Activated T-helper 9 cell treated with anti-CD3 and anti-CD28 coated beads, Interleukin-2, amount 50 U/mL, for 16 hours (primary cell): ENCODE results near the gene CAPZB.

Source experiments
- DNase-seq: peaks from one replicate; pipeline ENCODE4 v3.0.0-alpha.2; 2020; ENCODE audit warnings: low read depth

The CAPZB gene

DNA sequence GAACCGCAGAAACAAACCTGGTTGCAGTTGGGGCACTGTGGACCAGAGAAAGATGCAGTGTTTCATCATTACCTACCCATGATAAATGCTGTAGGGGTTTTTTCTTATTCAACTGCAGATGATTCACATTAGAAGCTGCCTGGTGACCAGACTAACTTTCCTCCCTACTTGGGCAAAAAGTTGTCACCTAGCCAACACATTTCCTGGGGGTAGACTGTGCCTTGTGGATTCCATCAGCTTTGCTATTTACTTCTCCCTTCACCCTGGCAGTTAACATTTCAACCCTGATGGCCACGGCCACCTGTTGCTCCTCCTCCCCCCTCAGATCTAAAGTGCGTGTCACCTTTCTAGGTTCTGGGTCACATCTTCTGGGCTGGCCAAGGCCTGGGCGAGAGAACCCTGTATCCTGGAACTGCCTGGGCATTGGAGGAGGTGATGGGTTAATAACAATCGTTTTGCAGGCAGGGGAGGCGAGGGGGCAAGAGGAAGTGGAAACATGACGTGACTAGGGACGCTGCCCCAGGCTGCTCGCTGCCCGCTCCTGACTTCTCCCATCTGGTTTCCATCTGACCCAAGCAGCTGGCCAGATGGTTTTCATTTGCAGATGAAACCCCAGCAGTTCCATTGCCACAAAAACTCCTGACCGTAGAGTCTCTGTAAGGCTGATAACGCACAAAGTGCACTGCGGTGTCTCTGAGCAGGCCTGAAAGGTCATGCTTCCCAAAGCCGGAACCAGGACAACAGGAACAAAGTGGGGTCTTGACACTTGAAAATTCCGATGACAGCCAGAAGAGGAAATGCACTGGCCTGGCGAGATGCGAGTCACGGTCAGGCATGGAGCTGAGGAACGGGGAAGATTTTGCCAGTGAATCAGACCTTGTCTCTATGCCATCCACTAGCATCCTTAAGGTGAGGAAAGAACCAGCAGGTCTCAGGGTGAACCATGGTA, 36.6 kb downstream of the CAPZB start:
- DNase-seq, result peak; percentile 12

DNA sequence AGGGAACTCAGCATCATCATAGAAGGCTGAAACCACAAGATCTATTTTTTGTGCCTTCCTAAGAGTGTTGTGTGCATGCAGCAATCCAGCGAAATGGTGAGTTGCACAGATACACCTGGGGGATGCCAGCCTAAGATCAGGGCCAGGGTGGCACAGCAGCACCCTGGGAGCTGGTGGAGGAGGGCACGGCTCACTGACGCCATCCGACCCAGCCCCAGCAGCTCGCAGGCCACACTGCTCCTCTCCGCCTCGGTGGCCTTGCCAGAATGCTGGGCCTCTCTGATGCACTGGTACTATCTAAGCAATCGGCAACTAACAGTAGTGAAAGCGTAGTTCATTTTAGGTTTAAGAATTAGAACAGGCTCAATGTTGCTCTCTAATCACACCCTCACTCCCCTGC, 37.8 kb downstream of the CAPZB start:
- DNase-seq, result no peak

DNA sequence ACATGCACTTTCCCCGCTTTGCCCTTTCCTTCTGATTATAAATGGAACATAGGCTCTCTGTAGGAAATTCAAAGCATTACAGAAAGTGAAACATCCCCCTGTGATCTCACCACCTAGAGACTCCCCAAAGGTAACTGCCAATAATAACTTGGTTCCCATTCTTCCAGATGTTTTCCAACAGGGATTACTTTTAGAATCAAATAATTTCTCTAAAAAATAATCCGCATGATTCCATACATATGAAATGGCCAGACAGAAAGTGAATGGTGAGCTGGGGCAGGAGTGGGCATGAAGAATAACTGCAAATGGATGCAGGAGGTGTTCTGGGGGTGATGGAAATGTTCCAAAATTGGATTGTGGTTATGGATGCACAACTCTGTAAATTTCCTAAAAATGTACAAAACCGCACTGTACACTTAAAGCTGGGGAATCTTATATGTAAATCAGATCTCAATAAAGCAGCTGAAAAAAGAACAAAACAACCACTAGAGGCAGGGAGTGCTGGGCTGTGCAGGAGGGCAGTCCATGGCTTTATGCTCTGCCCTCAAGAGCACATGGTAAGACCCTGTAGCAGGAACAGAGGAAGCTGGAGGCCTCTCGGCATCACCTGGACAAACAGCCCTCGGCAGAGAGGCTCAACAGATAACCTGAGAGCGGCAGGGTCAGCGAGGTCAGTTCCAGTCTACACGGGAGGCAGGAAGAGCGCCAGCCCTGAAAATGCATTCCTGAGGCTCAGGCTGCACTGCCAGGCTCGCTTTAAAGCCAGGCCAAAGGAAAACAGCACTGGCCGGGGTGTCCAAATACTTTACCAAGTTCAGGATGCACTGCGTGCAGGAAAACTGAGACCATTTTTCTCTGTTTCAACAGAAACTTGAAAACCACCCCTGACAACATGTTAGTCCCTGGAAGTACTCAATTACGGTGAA, 39.7 kb downstream of the CAPZB start:
- DNase-seq, result no peak

DNA sequence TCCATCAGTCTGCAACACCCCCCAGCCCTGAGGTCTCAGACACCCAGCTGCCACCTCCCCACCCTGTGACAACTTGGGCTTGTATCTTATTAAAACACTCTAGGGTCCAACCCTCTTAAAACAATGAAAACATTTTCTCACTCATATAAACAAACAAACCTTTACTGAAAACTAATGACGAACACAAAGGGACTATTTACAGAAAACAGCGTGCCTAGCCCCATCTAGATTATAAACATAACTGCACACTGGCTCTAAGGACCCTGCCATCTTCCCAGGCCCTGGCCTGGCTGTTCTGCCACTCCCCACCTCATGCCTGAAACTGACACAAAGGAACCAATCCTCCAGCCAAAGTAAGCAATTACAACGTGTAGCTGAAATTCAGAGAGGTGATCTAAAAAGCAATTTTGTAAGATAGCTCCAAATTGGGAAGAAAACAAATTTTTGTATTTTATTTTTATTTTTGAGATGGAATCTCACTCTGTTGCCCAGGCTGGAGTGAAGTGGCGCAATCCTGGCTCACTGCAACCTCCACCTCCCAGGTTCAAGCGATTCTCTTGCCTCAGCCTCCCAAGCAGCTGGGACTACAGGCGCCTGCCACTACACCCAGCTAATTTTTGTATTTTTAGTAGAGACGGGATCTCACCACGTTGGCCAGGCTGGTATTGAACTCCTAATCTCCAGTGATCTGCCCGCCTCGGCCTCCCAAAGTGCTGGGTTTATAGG, 40.9 kb downstream of the CAPZB start:
- no peak for DNase-seq

DNA sequence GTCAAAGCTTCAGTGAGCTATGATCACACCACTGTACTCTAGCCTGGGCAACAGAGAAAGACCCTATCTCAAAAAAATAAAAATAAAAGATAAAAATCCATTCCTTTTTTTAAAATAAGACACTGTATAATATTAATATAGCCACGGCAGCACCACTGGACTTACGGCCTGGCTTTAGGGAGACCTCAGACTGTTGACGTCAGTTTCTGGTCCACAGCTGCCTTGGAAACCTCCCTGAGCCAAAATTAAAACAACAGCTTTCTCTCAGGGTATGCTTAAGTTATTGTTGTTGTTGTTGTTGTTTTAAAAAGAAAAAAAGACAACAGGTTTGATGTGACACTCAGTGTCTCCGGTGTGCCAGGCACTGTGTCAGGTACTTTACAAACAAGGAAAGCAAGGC, 42.0 kb downstream of the CAPZB start:
- DNase-seq, result no peak

DNA sequence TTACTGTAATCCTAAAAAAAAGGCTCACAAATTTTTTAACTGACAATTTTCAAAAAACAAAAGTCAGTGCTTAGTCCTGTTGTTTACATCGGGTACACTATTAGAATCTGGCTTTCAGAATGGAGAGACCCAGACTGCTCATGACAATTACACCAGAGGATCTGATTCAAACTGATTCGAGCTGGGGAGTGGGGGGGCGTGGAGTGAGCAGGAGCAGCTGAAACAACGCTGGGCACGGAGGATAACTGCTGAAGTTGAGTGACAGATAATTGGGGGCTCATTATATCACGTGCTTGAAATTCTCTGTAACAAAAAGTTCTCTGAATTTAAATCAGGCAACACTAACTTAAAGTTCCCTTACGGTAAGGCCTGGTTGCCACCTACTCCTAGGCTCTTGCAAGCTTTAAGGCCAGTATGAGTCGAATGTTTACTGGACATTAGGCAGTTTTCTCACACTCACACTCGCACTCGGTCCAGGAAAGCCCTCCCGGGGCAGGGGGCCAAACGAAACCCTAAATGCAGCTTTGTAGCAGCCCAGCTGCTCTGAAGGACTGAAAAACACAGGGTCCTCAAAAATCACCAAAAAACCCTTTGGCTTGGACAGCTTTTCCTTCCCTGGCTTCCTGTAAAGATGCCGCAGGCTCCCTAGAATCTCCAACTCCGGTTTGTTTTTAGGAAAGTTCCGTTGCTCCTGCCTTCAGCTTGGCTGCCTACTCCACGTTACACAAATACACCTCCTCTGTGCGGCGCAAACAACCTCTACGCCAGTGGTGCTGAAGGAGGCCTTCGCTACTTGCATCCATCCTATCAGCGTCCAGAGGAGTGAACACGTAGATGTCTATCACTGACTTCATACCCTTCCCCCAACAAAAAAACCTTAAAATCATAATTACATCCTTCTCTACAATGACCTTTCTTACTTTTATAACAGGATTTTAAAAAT, 42.9 kb downstream of the CAPZB start:
- no peak for DNase-seq

DNA sequence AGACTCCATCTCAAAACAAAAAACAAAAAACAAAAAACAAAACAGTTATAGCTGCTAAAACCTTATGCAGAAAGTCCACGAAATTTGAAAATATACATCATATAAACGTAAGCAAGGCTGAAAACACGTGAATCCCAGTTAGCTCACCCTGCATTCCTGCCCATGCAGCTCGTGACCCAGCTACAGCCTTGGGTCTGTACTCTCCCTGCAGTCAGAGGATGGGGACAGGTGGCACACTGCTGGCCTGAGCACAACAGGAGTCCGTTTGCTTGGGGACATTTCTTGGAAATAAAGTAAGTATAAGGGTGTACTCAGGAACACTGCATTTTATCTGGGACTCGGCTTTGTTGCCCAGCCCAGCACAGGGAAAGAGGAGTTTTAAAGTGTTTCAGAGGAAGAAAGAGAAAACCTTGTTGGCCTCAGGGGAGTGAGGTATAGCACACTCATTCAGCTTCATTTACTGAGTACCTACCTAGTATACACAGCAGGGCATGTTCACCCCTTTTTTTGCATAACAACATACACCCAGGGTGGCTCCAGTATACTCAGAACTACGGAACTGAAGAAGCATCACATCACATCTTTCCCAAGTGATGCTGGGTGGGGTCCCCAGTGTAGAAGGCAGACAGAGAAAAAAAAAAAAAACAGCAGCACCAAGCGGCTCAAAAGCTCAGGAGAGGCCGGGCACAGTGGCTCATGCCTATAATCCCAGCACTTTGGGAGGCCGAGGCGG, 44.1 kb downstream of the CAPZB start:
- DNase-seq, result no peak

DNA sequence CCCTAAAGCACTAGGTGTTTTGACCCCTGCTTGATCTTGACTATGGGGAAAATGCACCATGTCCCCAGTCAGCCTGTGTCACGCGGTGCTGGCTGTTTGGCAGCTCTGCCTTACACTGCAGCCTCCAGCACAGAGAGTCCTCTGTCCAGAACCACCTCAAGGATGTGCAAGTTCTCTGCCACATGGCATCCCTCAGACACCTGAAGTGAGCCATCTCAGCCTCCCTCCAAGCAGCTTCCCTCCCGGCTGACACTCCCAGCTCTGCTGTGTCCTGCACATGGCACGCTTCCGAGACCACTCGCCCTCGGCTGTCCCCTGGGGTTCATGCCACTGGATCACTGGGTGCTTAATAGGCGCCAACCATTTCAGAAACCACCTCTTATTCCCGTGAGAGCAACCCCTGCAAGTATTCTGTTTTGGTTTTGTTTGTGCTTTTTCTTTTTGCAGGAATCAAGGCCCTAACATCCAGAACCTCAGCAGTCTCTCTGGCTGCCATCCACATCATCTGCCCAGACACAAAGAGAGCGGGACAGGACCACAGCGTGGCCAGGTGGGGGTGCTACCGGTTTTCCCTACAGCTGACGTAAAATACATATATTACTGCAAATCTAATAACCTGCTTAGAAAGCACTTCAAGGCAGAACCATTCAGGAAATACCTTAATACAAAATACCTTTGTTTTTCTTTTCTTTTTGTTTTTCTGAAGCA, 45.7 kb downstream of the CAPZB start:
- no peak for DNase-seq

DNA sequence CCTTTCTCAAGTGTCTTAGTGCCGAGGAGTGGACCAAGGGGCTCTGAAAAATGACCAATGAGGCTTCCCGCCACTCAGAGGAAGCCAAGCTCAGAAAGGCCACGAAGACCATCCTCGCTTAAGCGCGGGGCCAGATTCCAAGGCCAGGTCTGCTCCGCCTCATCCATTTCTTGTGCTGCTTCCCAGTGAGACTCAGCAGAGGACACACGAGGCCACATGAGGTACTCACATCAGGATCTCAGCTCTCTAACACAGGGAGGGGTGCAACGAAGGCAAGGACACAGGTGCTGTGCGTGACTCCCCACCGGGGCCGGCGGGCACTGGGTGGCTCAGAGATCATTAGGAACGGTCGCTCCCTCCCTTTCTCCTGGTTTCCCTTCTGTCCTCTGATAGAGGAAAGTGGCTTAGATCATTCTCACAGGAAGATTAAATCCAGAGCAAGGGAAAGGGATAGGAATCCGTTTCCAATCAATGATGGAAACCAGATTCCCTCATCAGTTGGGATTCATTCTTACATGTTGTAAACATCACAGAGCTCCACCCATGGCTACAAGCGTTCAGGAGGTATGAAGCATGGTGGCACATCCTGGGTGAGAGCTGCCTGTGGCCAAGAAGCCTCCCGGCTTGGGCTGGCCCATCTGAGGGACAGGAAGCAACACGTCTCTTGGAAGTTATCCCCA, 46.7 kb downstream of the CAPZB start:
- no peak for DNase-seq

DNA sequence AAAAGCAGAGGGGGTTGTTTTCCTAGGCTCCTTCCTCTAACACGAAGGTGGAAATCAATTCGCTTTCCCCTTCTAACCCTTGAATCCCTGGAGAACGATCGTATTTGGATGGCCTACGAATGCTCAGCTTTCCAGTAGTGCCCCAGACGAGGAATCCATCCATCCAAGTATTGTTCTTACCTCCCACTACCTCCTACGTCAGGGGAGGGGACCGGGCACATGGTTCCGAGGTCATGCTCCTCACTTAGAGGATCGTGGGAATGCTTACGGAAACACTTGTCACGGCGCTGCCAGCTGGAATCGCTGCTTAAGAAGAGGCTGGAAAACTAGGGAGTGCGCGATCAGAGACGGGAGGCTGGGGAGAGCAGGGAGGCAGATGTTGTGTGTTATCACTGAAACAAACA, 47.4 kb downstream of the CAPZB start:
- DNase-seq, result no peak

DNA sequence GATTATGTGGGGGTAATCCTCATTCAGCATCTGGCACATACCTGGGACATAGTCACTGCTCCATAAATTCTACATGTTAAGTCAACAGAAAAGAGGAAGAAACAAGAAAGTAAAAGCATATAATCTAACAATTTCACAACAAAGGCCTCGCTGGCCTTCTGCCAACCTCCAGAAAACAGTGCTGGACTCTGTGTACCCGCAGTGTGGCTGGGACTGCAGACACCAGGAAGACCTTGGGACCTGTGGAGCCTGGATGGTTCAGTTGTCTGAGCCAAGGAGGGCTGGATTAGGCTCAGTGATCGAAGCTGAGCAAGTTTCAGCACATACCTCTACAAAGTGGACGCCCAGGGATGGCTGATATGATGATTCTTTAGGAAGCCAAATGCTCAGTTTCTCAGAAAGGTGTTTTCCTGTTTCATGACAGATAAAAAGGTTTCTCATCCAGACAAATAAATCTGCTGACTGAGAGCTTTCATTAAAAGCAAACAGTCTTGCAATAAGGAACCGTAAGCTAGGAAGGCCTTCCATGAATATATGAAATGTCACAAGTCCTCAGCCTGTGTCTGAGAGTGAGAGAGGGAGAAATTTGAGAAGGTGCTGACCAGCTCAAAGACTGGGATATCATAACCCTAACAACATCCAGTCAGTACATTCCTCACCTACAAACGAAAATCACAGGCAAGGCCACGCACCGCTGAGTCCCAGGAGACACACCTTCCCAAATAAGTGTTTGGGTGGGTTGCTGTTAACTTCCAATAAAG, 48.4 kb downstream of the CAPZB start:
- DNase-seq, result no peak

DNA sequence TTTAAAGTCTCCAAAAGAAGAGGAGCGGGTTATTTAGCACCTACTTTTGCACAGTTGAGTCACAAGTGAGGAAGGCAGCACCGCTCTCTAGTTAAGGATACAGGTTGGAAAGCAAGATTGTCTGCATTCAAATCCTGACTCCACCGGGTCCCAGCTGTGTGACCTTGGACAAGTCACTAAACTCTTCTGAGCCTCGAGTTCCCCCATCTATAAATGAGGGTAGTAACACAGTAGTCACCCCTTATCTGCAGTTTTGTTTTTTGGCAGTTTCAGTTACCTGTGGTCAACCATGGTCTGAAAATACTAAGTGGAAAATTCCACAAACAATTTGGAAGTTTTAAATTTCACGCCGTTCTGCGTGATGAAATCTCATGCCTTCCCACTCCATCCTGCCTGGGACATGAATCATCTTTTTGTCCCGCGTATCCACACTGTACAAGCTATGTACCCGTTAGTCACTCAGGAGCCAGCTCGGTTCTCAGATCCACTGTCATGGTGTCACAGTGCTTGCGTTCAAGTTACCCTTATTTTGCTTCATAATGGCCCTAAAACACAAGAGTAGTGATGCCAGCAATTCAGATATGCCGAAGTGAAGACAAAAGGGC, 49.4 kb downstream of the CAPZB start:
- DNase-seq, result no peak

DNA sequence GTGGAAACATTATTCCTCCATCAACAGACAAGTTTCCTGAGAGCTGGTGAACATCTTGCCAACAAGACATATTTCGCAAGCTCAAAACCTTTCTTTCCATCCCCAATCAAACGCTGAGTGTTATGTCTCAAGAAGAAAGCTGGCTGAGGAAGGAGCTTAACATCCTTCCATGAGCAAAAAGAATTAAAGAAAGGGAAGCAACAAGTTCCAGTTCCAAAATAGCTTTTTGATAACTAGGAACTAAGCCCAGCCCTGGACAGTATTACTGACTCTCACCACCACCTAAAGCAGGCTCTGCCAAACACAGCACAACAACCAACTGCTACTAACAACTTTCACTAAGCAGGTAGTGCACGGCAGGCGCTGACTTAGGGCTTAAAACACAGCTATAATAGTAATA, 50.2 kb downstream of the CAPZB start:
- DNase-seq, result no peak

DNA sequence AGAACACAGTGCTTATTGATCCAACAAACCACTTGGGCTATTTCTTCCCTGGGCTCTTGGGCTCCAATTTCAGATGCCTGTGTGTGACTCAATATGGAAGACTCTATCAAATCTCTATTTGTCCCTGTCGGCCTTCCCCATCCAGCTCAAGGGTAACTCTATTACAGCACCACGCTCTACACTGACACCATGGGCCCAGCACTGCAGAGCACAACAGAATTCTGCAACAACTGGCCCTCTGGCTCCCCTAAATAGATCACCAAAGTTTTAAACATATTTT, 51.7 kb downstream of the CAPZB start:
- DNase-seq, result no peak

DNA sequence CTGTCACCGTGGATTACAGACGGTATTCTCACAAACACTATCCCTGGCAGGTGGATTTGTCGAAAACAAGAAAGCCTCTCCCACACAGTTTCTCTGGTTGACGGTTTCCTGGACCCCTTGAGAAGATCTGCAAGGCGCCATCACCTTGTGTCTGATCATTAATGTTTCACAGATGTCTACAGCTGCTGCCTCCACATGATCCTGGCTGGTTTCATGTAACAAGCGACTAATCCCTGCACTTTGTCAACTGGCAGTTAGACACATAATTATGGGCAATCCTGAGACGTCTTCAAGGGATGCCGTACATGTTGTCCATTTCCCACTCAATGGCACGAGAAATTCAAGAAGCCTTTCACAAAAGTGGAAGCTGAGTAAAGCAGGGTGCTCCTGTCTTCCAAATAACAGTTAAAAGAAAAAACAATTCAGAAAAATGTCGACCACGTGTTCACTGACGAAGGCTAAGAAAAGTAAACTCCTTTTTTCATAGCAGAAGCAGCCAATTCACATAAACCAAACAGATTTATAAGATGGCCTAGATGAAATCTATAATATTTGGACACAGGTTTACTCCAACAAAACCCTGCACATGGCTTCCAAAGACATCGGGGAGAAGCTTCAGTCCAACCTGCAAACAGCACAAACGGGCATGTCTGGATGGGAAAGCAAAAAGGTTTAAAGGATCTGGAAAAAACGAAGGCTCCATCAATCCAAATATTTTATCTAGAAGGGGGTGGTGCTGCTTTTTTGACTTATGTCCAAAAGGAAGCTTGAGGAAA, 52.2 kb downstream of the CAPZB start:
- DNase-seq, result no peak

DNA sequence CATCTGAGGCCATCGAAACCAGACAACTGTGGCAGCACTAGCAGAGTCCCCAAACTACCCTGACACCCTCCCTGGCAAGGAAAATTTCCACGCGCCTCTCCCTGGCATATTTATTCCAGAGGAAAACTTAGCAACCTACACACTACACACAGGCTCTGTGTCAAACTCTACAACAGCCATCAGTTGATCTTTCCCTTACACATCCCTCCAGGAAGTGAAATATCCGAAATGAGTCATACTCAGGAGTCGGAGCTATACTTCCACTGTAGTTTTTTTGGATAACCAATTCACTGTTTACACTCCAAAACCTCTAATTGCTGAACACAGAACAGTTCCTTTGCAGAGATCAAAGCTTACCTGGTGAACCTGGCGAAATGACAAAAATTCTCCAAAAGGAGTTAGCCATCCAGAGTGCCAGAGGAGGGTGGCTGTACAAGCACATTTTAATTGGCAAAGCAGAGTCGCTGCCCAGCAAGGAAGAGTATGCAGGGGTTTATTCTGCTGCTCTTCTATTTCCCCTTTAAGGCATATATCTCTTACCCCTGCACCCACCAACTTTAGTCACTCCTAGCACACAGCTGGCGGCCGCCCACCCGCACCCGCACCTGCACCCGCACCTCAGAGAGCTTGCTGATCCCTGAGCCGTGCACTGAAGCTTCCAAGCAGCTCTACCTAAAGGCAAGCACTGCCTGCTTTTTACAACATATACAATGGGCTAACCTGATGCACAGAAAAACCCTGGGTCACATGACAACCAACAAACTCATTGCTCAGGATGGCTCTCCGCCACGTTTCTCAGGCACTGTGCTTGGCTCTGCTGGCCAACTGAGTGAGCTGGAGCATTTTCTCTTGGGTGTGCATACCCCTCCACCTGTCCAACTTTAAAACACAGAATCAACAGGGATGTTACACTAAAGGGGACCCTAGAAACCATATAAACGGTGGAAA, 54.9 kb downstream of the CAPZB start:
- no peak for DNase-seq
